Heart right ventricle (tissue), 16 donors: ENCODE measurements around the gene TAS2R4. TPM values are rescaled to one million over a fixed set of nuclear protein-coding genes. Genes with fewer than 3 reads are reported as not detected.
"Not testable (repeated sequence)": the region's sequence is repeated elsewhere in the genome, so short reads cannot be mapped to it uniquely, and the experiment has no call there.

Experiments used
- ATAC-seq, 8 donors: fragments of 200-7000 bp; cut with Tn5 transposase; one replicate each; pipeline ENCODE4 v1.9.1; 2020; ENCODE audit warnings: mild to moderate bottlenecking in 8 of 8, moderate library complexity in 8 of 8, moderate number of reproducible peaks in 1 of 8
- DNase-seq, 2 donors: peaks; one replicate each; pipeline ENCODE4 v3.0.0-alpha.2; 2020
- H3K27ac ChIP-seq, 10 donors: fragments of 200-600 bp; sonication (generic) in 2 of 10; one replicate each; pipeline versions ENCODE4 v1.5.0 to v1.8.0; 2020 to 2022; ENCODE audit warnings: mild to moderate bottlenecking in 3 of 10
- H3K27me3 ChIP-seq, 7 donors: fragments of 200-600 bp; one replicate each; pipeline ENCODE4 v1.8.0; 2021 to 2022; ENCODE audit warnings: mild to moderate bottlenecking in 2 of 7
- H3K36me3 ChIP-seq, 9 donors: fragments of 200-600 bp; sonication (generic) in 1 of 9; one replicate each; pipeline versions ENCODE4 v1.5.0 to v1.8.0; 2020 to 2022; ENCODE audit warnings: mild to moderate bottlenecking in 2 of 9
- H3K4me1 ChIP-seq, 9 donors: fragments of 200-600 bp; sonication (generic) in 1 of 9; one replicate each; pipeline versions ENCODE4 v1.5.0 to v1.8.0; 2020 to 2022; ENCODE audit warnings: mild to moderate bottlenecking in 4 of 9
- H3K4me3 ChIP-seq, 10 donors: fragments of 200-600 bp; sonication (generic) in 2 of 10; one replicate each; pipeline versions ENCODE4 v1.5.0 to v1.8.0; 2020 to 2022; ENCODE audit warnings: mild to moderate bottlenecking in 7 of 10, moderate library complexity in 2 of 10
- H3K9me3 ChIP-seq, 11 donors: fragments of 200-600 bp in 10 of 11; sonication (generic) in 2 of 11; one replicate each; pipeline versions ENCODE4 v1.5.0 to v1.8.0; 2013 to 2022; ENCODE audit warnings: mild to moderate bottlenecking in 2 of 11, control low read depth in 1 of 11, moderate library complexity in 1 of 11
- CTCF ChIP-seq, 9 donors: fragments of 200-600 bp; sonication (generic) in 2 of 9; IDR thresholded peaks; one replicate each; pipeline versions ENCODE4 v1.5.0 to v1.8.0; 2021 to 2022; ENCODE audit warnings: antibody characterized with exemption in 9 of 9, mild to moderate bottlenecking in 5 of 9, moderate library complexity in 1 of 9
- WGBS, 2 donors: extraction: QIAGEN DNeasy Blood & Tissue Kit; methylation state at CpG; one replicate each; pipeline ENCODE4 v1.1.7; 2013; ENCODE audit warnings: inconsistent platforms in 1 of 2; 5-methylcytosine and 5-hydroxymethylcytosine counted together
- intact Hi-C, 10 donors: fragments of 100-400 bp; cut with DNase I; formaldehyde crosslinking; loops; one replicate each; pipeline versions ENCODE4 v1.11.1 to v1.14.2; 2022
- polyA plus RNA-seq, 2 donors: library from polyadenylated mRNA; stranded (reverse); fragments of 200-250 nt; gene quantifications; one replicate each; pipeline ENCODE4 v1.2.3, GENCODE V29; 2013
- total RNA-seq, 10 donors: library from RNA; stranded (reverse); fragmentation: NEBNext Ultra II Directional in 3 of 10; extraction: Animal tissue kit (Norgen Biotek cat#: 25700) in 3 of 10; gene quantifications; one replicate each; pipeline versions ENCODE4 v1.2.1 to v1.2.4, GENCODE V29; 2021 to 2023
- donor health status: Arrhythmogenic right ventricular cardiomyopathy.
- donor health status: ischemic (EF 13 %, LVEDD 7.1; RV severe dilation, severe dysfunction).
- donor health status: healthy with polysubstance abuse.
- donor health status: DM: no; HTN: yes; CAD: no.
- donor health status: DM: no; HTN: no; CAD: no.
- donor health status: ischemic (EF 25% LVEDD 6.9; RV normal size, moderate dysfunction).
- donor health status: ischemic (EF 25% LVEDD 5.7; RV mildly dilated, moderate dysfunction).
- donor health status: healthy.
- donor health status: DM: yes; HTN: yes; CAD: no.
- donor health status: Ischemic cardiomyopathy.
- donor health status: ischemic (EF 35%, LVEDD 5.7; RV mildly dilated, moderate dysfunction).
- donor health status: nonischemic (EF 11% LVEDD 7.7; RV severe dilation, severe dysfunction).
- donor health status: DM: yes; HTN: yes; CAD: no.
- donor health status: PGD.
- donor health status: ischemic (EF 29% LVEDD 5.4; RV normal size, mild dysfunction).
- donor health status: nonischemic (EF 23%, LVEDD 6.1; RV moderate dilation, normal function).

The TAS2R4 gene
- total and polyA plus RNA-seq, 12 donors, result 0.03 to 0.59 (median 0.23) TPM; not detected in 1

DNA sequence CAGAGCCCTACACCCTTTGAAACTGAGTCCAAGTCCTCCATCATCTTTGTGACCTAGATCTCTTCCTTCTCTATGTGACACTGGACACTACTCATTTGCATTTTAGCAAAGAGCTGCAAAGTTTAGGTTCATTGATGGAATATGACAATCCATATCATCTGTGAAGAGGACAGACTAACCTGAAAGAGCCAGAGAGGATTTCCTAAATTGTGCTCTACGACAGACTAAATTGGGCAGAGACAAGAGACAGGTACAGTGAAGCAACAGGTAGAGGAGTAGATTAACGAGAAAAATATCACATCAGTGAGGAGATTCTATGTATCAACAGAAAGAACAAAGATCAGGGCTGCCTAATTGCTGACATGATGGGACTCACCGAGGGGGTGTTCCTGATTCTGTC lies 12.7 kb upstream of the TAS2R4 start, which contains the start of gene TAS2R3:
Gene TAS2R3, plus strand, starts transcription at position 301 of the 400 bp plus-strand sequence. Its CDS starts 62 bp downstream, at position 363.
- H3K9me3 ChIP-seq, result no peaks in the 10 kb centered on the region
- peaks cover 0 to 78% (median 9%) of the 10 kb centered on the region in 9 donors for H3K36me3 ChIP-seq
- DNase-seq, result no peak
- no peak within 1 kb of the TSS for H3K27ac ChIP-seq
- no peak within 1 kb of the TSS for H3K4me3 ChIP-seq
- intact Hi-C loops, result no loop called here
- TF ChIP-seq CTCF (IDR thresholded peaks at IDR 0.05), result no peak
- no peak for ATAC-seq
- WGBS, 2 donors, result 82 to 99% methylated on average over 3 of the region's 3 CpGs
- H3K4me1 ChIP-seq, result no peaks in the 10 kb centered on the region
- H3K27me3 ChIP-seq, result no peaks in the 10 kb centered on the region

GRCh38 chr7:141770083-141770583 lies 6.3 kb upstream of the TAS2R4 start:
- intact Hi-C loops, result not testable (repeated sequence)

DNA sequence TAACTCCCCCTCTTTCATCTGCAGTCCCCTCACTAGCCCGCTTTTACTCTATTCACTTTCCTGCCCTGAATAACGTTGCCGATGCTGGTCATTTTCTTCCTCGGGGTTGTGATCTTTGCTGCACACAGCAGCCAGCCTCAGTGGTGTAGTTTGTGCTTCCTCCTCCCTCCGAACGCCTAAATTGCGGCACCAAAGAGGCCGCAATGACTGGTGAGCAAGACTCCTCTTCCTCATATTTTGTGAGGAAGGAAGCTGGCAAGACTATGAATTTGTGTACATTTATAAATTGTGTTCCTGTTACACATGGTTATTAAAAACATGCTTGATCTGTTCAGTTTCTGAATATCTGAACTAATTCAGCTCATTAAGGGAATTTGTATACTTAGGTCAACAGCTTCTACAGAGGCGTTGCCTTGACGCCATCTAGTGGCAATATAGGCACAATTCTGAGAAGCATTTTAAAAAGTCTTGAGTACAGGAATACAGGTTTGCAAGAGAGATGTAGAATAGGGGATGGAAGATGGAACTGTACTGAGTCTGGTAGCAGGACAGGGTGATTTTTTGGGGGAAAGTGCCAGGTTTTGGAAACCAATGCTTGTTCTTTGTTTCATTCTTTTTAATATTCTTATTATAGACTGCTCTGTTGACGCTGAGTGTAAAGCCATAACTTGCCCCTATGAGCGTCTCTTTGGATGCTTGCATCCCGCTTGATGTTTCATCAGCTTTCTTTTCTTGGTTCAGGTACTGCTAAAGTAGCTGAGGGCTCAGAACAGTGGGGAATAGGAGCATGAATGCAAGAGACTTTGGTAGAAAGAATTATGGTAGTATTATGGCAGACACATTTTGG lies 9.5 kb downstream of the TAS2R4 start:
- Histone ChIP-seq H3K36me3 (peaks cover 0 to 21% (median 0%) of the 10 kb centered on the region in 9 donors), H3K4me3 (no peak overlapping the region), H3K4me1 (peaks cover 0 to 14% (median 0%) of the 10 kb centered on the region in 9 donors), H3K27ac (no peak overlapping the region), H3K27me3 (no peaks in the 10 kb centered on the region), H3K9me3 (no peaks in the 10 kb centered on the region)
- WGBS, 2 donors, result 75 to 82% methylated on average over 13 of the region's 13 CpGs
- ATAC-seq (peak in 3 of 8 donors; percentile 43 to 57 (median 51)), DNase-seq (no peak)
- intact Hi-C loops, result no loop called here
- peak; percentile 37 to 80 (median 74) for TF ChIP-seq CTCF (IDR thresholded peaks at IDR 0.05)

More at GRCh38 chr7:141770083-141770583, 6.3 kb upstream of the TAS2R4 start:
- DNase-seq, H3K27ac ChIP-seq, H3K27me3 ChIP-seq, H3K4me1 ChIP-seq, ATAC-seq, H3K4me3 ChIP-seq: not testable (repeated sequence)
- Histone ChIP-seq H3K36me3 (peaks cover 0 to 18% (median 0%) of the 10 kb centered on the region in 9 donors), H3K9me3 (peaks cover 0 to 18% (median 0%) of the 10 kb centered on the region in 11 donors)
- WGBS, 2 donors, result 97% methylated on average over 3 of the region's 3 CpGs

- Histone ChIP-seq H3K4me3 (no peak overlapping the region), H3K27me3 (no peaks in the 10 kb centered on the region), H3K4me1 (peaks cover 0 to 14% (median 0%) of the 10 kb centered on the region in 9 donors), H3K36me3 (peaks cover 0 to 25% (median 0%) of the 10 kb centered on the region in 9 donors), H3K9me3 (no peaks in the 10 kb centered on the region), H3K27ac (peak overlapping the region in 2 of 10 donors; percentile 12 to 13)
- ATAC-seq (no peak), DNase-seq (no peak)
- intact Hi-C loops, result no loop called here
- WGBS, 2 donors, result 65 to 74% methylated on average over 2 of the region's 2 CpGs
- no peak for TF ChIP-seq CTCF (IDR thresholded peaks at IDR 0.05)
Observed at GRCh38 chr7:141788296-141788695, 11.8 kb downstream of the TAS2R4 start.
